CD4-positive, alpha-beta T cell (primary cell): ENCODE measurements around the gene STK32B. TPM values are rescaled to one million over a fixed set of nuclear protein-coding genes. Genes with fewer than 3 reads are reported as not detected.

Source experiments
- ATAC-seq: fragments of 200-7000 bp; cut with Tn5 transposase; one replicate; pipeline ENCODE4 v1.10.0; 2022; ENCODE audit warnings: mild to moderate bottlenecking; ENCODE audit not compliant: poor library complexity
- CTCF ChIA-PET: fragments of 350-600 bp; sonication (Branson Sonifier 250); formaldehyde crosslinking; loops from one replicate; lab custom pipeline; 2021; ENCODE audit warnings: antibody characterized with exemption, inconsistent platforms; lab: Charles Lee
- POLR2A ChIA-PET: fragments of 350-600 bp; sonication (Branson Sonifier 250); formaldehyde crosslinking; loops from one replicate; lab custom pipeline; 2021; ENCODE audit warnings: antibody characterized with exemption, inconsistent platforms; lab: Charles Lee
- DNase-seq, 14 experiments: peaks; one replicate each; pipeline ENCODE4 v3.0.0-alpha.2; 2013 to 2020; ENCODE audit warnings: mixed read lengths in 2 of 14
- H3K27ac ChIP-seq, 2 donors: one replicate each; pipeline versions ENCODE4 v1.5.1 to v1.7.0; 2013; ENCODE audit warnings: low read length in 2 of 2, low read depth in 1 of 2, mild to moderate bottlenecking in 1 of 2
- H3K27me3 ChIP-seq, 2 experiments: 1 replicate in 1 of 2; 2 replicates in 1 of 2; pipeline versions ENCODE4 v1.6.1 to v1.7.0; 2013; ENCODE audit warnings: low read length in 2 of 2, control low read depth in 1 of 2, mild to moderate bottlenecking in 1 of 2, moderate library complexity in 1 of 2; ENCODE audit not compliant: insufficient read depth in 2 of 2, control insufficient read depth in 1 of 2
- H3K36me3 ChIP-seq: one replicate; pipeline ENCODE4 v1.6.1; 2013; ENCODE audit warnings: low read length, control low read depth; ENCODE audit not compliant: insufficient read depth
- H3K4me1 ChIP-seq: one replicate; pipeline ENCODE4 v1.6.1; 2013; ENCODE audit warnings: low read length, control low read depth; ENCODE audit not compliant: insufficient read depth
- H3K4me3 ChIP-seq: one replicate; pipeline ENCODE4 v1.5.1; 2013; ENCODE audit warnings: mild to moderate bottlenecking, low read length, moderate library complexity
- H3K9me3 ChIP-seq, 2 experiments: 1 replicate in 1 of 2; 2 replicates in 1 of 2; pipeline versions ENCODE4 v1.6.1 to v1.7.0; 2013; ENCODE audit warnings: low read length in 2 of 2, mild to moderate bottlenecking in 2 of 2, control low read depth in 1 of 2, moderate library complexity in 1 of 2; ENCODE audit not compliant: control insufficient read depth in 1 of 2, insufficient read depth in 1 of 2
- H3K27ac Mint-ChIP-seq: one replicate; pipeline ENCODE4 v1.8.0; 2020; ENCODE audit warnings: mixed read lengths
- H3K27me3 Mint-ChIP-seq: one replicate; pipeline ENCODE4 v1.8.0; 2021; ENCODE audit warnings: mixed read lengths
- H3K36me3 Mint-ChIP-seq: one replicate; pipeline ENCODE4 v1.8.0; 2021; ENCODE audit warnings: low read depth, mixed read lengths
- H3K4me1 Mint-ChIP-seq: one replicate; pipeline ENCODE4 v1.8.0; 2021; ENCODE audit warnings: low read depth, mixed read lengths
- H3K4me3 Mint-ChIP-seq: one replicate; pipeline ENCODE4 v1.8.0; 2020; ENCODE audit warnings: mild to moderate bottlenecking, mixed read lengths
- H3K9me3 Mint-ChIP-seq: one replicate; pipeline ENCODE4 v1.8.0; 2020; ENCODE audit warnings: mixed read lengths
- CTCF ChIP-seq: fragments of 200-600 bp; IDR thresholded peaks from one replicate; pipeline ENCODE4 v1.8.0; 2022; ENCODE audit warnings: antibody characterized with exemption, mild to moderate bottlenecking
- intact Hi-C, 2 experiments: fragments of 100-400 bp; cut with DNase I in 1 of 2; cut with micrococcal nuclease in 1 of 2; formaldehyde crosslinking; loops; one replicate each; pipeline versions ENCODE4 v1.15.1 to v1.9.0; 2023 to 2025; cut with DNase I, micrococcal nuclease
- total RNA-seq, 174 experiments: library from RNA in 2 of 174; stranded (reverse) in 2 of 174; gene quantifications; one replicate each; pipeline ENCODE4 v1.2.3 and lab custom pipeline; 2021 to 2026

Gene STK32B
- total RNA-seq, 2 experiments from 2014 or later: not detected

- Histone ChIP-seq H3K9me3 (peaks cover 0 to 4% of the 10 kb centered on the region in 2 experiments), H3K4me1 (no peaks in the 10 kb centered on the region), H3K4me3 (no peak overlapping the region), H3K27me3 (no peaks in the 10 kb centered on the region), H3K36me3 (no peaks in the 10 kb centered on the region), H3K27ac (no peak overlapping the region)
- ChIA-PET CTCF (no interaction called here), POLR2A (no interaction called here)
- H3K27ac Mint-ChIP-seq: no peak overlapping the region
- H3K4me3 Mint-ChIP-seq: no peak overlapping the region
- H3K9me3 Mint-ChIP-seq: peaks cover 2% of the 10 kb centered on the region
- TF ChIP-seq CTCF: no peak
- DNase-seq (no peak), ATAC-seq (no peak)
- H3K36me3 Mint-ChIP-seq: no peaks in the 10 kb centered on the region
- H3K4me1 Mint-ChIP-seq: no peaks in the 10 kb centered on the region
- intact Hi-C loops: no loop called here
- no peaks in the 10 kb centered on the region for H3K27me3 Mint-ChIP-seq
Measured at GRCh38 chr4:5420266-5420665, 369.0 kb downstream of the STK32B start.

- Mint-ChIP-seq H3K9me3 (no peaks in the 10 kb centered on the region), H3K27ac (no peak overlapping the region), H3K36me3 (no peaks in the 10 kb centered on the region), H3K4me1 (no peaks in the 10 kb centered on the region), H3K27me3 (no peaks in the 10 kb centered on the region), H3K4me3 (no peak overlapping the region)
- no peaks in the 10 kb centered on the region for H3K36me3 ChIP-seq
- CTCF ChIA-PET: no interaction called here
- H3K27me3 ChIP-seq: no peaks in the 10 kb centered on the region
- no peak overlapping the region for H3K27ac ChIP-seq
- ATAC-seq (no peak), DNase-seq (no peak)
- POLR2A ChIA-PET: no interaction called here
- intact Hi-C loops: no loop called here
- no peak for TF ChIP-seq CTCF
- H3K9me3 ChIP-seq: peaks cover 0 to 4% of the 10 kb centered on the region in 2 experiments
- H3K4me3 ChIP-seq: no peak overlapping the region
- H3K4me1 ChIP-seq: no peaks in the 10 kb centered on the region
Measured at GRCh38 chr4:5421416-5421815, 370.1 kb downstream of the STK32B start.

GRCh38 chr4:5422195-5422594 is 370.9 kb downstream of the STK32B start:
- DNase-seq (no peak), ATAC-seq (no peak)
- Histone ChIP-seq H3K4me3 (no peak overlapping the region), H3K9me3 (peaks cover 0 to 4% of the 10 kb centered on the region in 2 experiments), H3K27ac (no peak overlapping the region), H3K4me1 (no peaks in the 10 kb centered on the region), H3K27me3 (no peaks in the 10 kb centered on the region), H3K36me3 (no peaks in the 10 kb centered on the region)
- H3K27me3 Mint-ChIP-seq: no peaks in the 10 kb centered on the region
- H3K27ac Mint-ChIP-seq: no peak overlapping the region
- POLR2A ChIA-PET: no interaction called here
- H3K4me3 Mint-ChIP-seq: no peak overlapping the region
- no peaks in the 10 kb centered on the region for H3K36me3 Mint-ChIP-seq
- intact Hi-C loops: no loop called here
- H3K4me1 Mint-ChIP-seq: no peaks in the 10 kb centered on the region
- no peak for TF ChIP-seq CTCF
- CTCF ChIA-PET: no interaction called here
- no peaks in the 10 kb centered on the region for H3K9me3 Mint-ChIP-seq
